Right ventricle myocardium superior (tissue), 1 donor: Measurements from ENCODE around the gene WIPF2. TPM values are rescaled to one million over a fixed set of nuclear protein-coding genes. Genes with fewer than 3 reads are reported as not detected.
"Not testable (repeated sequence)": the region's sequence is repeated elsewhere in the genome, so short reads cannot be mapped to it uniquely, and the experiment has no call there.

Source experiments
- ATAC-seq: fragments of 200-7000 bp; cut with Tn5 transposase; one replicate; pipeline ENCODE4 v1.9.1; 2020; ENCODE audit warnings: mild to moderate bottlenecking; ENCODE audit not compliant: poor library complexity
- DNase-seq: peaks from one replicate; pipeline ENCODE4 v3.0.0-alpha.2; 2020
- intact Hi-C: fragments of 100-400 bp; cut with DNase I; formaldehyde crosslinking; loops from one replicate; pipeline ENCODE4 v1.11.2; 2022
- total RNA-seq: library from RNA; stranded (reverse); fragmentation: NEBNext Ultra II Directional; extraction: Animal tissue kit (Norgen Biotek cat#: 25700); gene quantifications from one replicate; pipeline ENCODE4 v1.2.1, GENCODE V29; 2021
- donor health status: DM: no; HTN: yes; CAD: no; lungs with severe emphysema.

WIPF2 gene
- total RNA-seq, 1 donor from 2014 or later, result 11.8 TPM

DNA sequence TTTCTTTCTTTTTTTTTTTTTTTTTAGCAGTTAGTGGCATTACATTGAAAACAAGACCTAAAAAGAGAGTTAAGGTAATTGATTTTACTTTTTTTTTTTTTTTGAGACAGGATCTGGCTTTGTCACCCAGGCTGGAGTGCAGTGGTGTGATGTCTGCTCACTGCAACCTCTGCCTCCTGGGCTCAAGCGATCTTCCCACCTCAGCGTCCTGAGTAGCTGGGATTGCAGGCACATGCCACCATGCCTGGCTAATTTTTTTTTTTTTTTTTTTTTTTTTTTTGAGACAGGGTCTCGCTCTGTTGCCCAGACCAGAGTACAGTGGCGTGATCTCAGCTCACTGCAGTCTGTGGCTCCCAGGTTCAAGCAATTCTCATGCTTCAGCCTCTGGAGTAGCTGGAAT lies 12.8 kb downstream of the WIPF2 start:
- not testable (repeated sequence) for ATAC-seq, DNase-seq

DNA sequence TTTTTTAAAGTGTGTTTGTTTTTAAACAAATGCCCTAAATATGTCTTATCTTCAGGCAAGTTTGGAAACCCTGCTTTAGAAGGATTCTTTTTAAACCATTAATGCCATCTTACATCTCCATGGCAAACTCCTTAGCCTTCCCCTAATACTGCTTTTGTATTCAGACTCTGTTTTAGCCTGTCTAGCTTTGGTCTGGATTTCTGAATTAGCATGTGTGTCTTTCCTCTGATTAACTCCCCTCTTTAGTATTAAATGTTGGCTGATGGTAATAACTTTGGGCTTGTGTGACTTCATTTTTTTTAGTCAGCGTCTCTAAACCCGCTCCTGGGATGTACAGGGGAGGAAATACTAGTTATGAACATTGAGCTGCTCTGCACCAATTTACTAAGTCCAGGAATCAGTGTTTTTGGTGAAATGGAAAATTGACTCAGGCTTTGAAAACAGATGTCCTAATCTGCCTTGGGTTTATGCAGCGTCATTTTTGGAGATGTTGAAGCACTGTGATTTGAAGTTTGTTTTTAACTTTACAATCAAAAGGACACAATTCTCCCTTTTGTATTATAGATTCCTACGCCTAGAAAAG lies 22.2 kb downstream of the WIPF2 start:
- no peak for ATAC-seq
- no peak for DNase-seq
- intact Hi-C loops, result no loop called here

More for the DNA sequence above, 12.8 kb downstream of the WIPF2 start:
- intact Hi-C loops, result not testable (repeated sequence)

DNA sequence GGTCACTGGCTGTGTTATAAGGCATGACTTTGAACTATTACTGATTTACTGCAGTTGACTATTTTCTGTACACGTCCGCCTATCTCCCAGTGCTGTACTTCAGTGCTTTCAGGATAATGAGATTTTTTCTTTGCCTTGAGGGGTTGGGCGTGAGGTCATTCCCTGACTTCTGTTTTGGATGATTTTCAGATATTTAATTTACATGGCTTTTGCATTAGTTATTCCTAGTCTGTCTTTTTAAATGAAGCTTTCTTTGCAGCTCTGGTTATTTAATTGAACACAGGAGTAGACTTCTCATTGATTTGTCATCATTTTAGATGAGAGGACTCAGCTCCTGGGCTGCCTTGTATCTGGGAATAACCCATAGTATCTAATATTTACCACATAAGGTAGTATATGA lies 23.7 kb downstream of the WIPF2 start:
- no peak for ATAC-seq

DNA sequence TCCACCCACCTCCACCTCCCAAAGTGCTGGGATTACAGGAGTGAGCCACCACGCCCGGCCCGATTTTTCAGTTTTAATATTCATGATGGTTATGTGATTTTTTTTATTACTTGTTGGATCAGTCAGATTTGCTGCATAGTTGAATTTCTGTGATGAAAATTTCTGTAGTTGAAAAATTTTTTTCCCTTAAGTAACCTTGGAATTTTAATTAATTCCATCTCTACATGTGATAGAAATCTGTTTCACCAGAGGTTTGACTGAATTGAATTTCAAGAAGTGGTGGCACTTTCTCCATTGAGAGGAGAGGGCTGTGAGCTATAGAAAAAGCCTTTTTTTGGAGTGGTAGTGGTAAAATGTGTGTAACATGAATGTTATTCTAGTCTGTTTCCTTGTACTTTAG lies 24.7 kb downstream of the WIPF2 start:
- no peak for ATAC-seq
- intact Hi-C loops, result no loop called here

More for the DNA sequence above, 23.7 kb downstream of the WIPF2 start:
- DNase-seq, result no peak
- intact Hi-C loops, result no loop called here

DNA sequence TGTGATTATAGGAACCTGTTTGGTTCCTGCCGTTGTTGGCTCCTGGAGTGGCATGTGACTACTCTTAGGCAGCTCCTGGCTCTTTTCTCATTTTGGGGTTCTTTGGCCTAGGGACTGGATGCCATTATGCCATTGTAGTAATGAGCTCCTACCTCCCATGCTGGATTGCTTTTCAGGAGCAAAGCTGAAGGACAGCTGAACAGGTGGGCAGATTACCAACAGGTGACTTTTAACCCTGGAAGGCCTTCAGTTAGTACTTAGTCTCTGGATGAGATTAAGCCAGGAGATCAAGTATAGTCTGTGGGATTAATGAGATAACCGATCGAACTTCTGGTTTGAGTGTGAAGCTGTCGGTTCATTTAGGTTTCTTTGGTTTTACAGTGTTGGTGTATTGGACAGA lies 25.2 kb downstream of the WIPF2 start:
- intact Hi-C loops, result no loop called here
- ATAC-seq (no peak), DNase-seq (no peak)

More for the DNA sequence above, 24.7 kb downstream of the WIPF2 start:
- DNase-seq, result no peak

DNA sequence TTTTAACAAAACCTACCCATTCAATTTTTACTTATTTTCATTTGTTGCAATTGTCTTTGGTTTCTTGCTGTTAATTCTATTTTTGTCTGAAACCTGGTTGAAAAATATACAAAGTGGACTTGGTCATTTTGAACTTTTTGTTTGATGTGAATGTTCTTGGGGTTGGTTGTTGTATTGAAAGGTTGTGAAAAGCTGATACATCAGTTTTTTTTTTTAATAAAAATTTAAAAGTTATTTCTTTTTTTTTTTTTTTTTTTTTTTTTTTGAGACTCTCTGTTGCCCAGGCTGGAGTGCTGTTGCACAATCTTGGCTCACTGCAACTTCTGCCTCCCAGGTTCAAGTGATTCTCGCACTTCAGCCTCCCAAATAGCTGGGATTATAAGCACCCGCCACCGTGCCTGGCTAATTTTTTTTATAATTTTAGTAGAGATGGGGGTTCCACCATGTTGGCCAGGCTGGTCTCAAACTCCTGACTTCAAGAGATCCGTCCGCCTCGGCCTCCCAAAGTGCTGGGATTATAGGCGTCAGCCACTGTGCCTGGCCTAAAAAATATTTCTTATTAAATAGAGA lies 28.9 kb downstream of the WIPF2 start:
- peak; percentile 54 for ATAC-seq
- no peak for DNase-seq
- intact Hi-C loops, result no loop called here

DNA sequence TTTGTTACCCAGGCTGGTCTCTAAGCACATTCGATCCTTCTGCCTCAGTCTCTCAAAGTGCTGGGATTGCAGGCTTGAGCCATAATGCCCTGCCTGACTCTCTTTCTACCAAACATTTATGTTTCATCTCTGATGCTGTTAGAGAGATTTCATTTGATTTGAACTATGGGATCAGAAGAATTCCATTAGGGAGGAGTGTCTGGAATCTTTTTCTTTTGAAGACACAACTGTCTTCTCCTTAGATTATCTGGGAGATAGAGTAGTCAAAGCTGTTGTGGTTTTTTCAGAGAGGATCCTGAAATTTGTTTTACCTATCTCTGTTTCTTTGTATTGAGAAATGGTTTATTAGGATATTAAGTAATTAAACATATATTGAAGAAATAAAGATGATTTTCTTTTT lies 29.4 kb downstream of the WIPF2 start:
- ATAC-seq (no peak), DNase-seq (no peak)
- intact Hi-C loops, result no loop called here

DNA sequence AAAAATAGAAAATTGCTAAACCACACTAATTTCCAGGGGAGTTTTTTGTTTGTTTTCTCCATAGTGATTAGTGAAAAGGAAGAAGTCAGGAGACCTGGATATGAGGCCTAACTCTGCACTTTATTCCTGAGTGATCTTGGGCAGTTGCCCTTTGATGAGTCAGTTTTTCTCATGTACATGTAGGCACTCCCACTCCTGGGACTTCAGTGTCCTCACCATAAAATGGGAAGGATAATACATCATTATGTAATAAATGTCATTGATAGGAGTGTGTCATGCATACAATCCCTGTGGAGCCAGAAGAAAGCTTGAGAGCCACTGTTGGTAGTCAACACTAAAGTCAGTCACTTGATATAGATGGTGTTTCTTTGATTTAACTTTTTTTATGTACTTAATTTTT lies 32.5 kb downstream of the WIPF2 start:
- intact Hi-C loops, result no loop called here
- DNase-seq, result no peak
- ATAC-seq, result peak; percentile 71

DNA sequence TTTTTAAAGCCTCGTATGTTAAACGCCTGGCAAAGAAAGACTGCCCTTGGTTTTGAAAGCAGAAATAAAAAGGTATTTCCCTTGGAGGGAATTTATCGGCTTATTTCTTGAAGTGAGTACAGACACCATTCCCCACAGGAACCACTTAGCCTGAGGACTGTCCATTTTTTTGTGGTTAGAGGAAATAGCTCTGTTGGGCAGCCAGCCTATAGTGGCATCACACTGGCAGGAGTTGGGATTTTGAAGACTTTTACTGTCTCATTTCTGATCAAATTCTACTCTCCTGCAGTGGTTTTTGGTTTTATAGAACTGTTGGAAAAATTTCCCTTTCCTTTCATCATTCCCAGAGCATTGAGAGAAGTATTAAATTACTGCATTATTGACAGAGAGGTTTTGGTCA lies 34.5 kb downstream of the WIPF2 start:
- no peak for ATAC-seq
- DNase-seq, result no peak
- intact Hi-C loops, result no loop called here

DNA sequence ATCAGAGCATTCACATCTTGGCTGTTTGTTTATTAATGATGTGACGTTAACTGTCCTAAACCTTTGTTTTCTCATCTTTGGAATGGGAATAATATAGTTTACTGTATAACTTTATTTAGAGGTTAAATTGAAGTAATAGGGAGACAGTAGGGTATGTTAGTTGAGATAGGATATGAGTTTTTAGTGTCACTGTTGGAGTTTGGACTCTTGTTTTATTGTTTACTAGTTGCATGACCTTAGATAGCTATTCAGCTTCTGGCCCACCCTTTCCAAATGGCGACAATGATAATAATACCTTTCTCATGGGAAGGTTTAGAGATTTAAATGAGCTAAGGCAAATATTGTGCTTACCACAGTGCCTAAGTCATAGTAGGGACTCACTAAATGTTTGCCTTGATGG lies 40.4 kb downstream of the WIPF2 start:
- intact Hi-C loops, result no loop called here
- no peak for ATAC-seq
- DNase-seq, result no peak

DNA sequence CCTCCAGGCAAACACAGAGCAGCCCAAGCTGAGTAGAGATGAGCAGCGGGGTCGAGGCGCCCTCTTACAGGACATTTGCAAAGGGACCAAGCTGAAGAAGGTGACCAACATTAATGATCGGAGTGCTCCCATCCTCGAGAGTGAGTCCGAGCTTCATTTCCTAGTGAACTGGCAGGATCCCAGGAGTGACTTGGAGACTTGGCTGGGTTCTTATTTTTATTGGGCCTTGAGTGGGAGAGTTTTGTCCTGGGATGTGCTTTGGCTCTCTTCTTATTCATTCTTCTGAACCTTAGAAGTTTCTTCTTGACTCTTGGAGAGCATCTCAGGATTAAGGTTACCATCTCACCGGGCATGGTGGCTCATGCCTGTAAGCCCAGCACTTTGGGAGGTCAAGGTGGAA lies 41.4 kb downstream of the WIPF2 start:
- intact Hi-C loops, result no loop called here
- no peak for ATAC-seq
- DNase-seq, result no peak

DNA sequence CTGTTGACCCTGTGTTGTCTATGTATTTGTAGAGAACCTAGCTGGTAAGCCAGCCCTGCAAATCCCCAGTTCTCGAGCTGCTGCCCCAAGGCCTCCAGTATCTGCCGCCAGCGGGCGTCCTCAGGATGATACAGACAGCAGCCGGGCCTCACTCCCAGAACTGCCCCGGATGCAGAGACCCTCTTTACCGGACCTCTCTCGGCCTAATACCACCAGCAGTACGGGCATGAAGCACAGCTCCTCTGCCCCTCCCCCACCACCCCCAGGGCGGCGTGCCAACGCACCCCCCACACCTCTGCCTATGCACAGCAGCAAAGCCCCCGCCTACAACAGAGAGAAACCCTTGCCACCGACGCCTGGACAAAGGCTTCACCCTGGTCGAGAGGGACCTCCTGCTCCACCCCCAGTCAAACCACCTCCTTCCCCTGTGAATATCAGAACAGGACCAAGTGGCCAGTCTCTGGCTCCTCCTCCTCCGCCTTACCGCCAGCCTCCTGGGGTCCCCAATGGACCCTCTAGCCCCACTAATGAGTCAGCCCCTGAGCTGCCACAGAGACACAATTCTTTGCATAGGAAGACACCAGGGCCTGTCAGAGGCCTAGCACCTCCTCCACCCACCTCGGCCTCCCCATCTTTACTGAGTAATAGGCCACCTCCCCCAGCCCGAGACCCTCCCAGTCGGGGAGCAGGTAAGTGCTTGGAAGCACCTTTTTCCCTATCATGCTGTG lies 45.5 kb downstream of the WIPF2 start:
- intact Hi-C loops, result no loop called here
- no peak for DNase-seq
- no peak for ATAC-seq

DNA sequence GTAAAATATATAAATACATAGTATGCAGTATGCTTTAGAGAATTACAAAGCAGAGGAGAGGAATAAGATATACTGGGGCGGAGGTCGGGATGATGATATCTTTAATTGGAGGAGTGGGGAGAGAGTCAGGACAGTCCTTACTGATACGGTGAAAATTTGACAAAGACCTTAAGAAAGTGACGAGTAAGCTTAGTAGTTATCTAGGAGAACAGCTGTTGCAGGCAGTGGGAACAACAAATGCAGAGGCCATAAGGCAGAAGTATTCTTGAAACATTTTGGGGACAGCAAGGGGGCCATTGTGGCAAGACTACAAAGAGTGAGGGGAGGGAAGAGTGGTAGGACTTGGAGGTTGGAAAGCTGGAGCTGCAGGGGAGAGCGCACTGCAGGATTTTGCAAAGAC lies 46.2 kb downstream of the WIPF2 start:
- DNase-seq (no peak), ATAC-seq (no peak)
- intact Hi-C loops, result no loop called here

DNA sequence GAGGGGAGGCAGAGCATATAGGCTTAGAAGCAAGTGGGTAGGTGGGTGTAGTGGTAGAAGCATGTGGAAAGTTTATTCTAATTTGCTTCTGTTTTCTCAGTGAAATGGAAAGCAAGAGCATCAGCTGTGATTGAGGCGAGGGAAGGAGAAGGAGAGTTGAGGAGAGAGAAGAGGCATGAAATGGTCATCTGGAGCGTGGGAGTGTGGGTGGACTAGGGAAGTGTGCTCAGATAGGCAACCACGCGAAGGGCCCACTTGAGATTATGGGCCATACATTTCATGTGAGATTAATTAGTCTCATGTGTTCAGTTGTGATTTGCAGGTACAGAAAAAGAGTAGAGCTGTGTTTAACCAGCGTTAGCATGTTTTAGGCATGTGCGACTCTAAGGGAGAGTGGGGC lies 47.8 kb downstream of the WIPF2 start:
- intact Hi-C loops, result no loop called here
- no peak for ATAC-seq

DNA sequence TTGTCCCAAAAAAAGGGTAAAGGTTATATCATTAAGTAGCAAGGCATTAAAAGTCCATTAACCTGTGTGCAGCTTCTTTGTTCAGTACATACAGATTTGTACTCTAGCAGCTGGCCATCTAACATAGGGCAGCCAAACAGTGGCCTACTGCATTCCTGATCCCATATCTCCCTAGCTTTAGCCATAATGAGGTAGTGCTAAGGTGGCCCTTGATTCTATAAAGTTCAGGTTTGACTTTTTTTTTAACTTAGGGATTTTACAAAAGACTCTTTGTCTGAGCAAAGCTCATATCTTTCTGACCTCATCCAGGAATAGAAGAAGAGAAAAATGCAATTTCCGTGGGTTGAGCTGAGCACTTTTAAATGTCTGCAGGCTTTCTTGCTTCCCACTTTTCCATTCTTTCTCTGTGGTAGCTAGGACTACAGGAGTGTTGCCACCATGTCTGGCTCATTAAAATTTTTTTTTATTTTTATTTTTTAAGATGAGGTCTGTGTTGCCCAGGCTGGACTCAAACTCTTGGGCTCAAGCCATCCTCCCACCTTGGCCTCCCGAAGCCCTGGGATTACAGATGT lies 49.1 kb downstream of the WIPF2 start:
- DNase-seq (no peak), ATAC-seq (no peak)
- intact Hi-C loops, result no loop called here

More for the DNA sequence above, 47.8 kb downstream of the WIPF2 start:
- DNase-seq, result no peak

DNA sequence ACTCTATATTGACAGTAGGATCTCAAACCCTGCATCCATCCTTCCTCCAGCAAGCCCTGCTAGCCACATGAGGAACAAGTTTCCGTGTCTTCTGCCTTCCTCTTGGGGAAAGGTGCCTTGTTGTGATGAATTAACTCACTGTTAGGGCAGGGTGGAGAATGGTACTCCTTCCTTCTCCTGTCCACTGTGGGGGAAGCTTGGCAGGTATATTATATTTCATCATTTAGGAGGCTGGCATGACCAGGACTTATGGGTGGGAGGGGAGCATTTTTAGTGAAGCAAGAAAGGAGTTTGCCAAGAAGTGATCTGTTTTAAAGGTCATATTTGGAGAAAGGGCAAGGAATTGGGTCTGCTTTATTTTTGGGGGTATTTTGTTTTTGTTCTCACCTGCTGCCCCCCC lies 59.3 kb downstream of the WIPF2 start:
- DNase-seq (no peak), ATAC-seq (no peak)
- intact Hi-C loops, result no loop called here

DNA sequence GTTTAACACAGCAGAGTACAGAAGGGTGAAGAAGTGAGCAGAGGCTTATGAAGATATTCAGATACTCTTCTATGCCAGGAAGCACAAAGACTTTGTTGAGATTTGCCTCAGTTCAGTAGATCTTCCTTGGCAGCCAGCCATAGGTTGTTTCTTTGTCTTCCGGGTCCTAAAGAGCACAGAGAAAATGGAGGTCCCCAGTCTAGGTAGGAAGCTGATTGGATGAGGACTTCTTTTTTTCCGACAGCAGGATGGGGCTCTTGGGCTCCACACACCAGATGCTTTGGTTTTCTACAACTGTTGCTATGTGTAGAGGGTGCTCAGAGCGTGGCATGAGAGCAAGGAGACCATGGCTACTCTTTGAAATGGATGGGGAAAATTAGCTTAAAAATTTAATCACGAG lies 60.3 kb downstream of the WIPF2 start:
- intact Hi-C loops, result no loop called here
- DNase-seq (no peak), ATAC-seq (no peak)

DNA sequence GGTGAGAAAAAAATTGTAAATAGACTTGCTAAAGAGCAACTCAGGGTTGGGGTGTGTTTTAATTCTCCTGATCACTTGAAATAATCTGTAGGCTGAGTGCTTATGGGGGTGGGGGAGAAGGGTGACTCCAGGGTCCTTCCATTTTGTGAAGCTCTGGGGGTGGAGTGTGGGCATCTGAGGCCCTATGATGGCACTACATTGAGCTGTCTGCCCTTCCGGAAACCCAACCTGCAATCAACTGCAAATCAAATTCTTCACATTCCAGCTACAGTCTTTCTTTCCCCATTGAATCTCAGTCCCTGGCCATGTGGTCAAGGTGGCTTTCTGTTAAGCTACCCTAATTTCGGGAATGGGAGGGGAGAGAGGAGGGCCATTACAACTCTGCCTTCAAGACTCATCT lies 62.6 kb downstream of the WIPF2 start:
- no peak for ATAC-seq
- intact Hi-C loops, result no loop called here

DNA sequence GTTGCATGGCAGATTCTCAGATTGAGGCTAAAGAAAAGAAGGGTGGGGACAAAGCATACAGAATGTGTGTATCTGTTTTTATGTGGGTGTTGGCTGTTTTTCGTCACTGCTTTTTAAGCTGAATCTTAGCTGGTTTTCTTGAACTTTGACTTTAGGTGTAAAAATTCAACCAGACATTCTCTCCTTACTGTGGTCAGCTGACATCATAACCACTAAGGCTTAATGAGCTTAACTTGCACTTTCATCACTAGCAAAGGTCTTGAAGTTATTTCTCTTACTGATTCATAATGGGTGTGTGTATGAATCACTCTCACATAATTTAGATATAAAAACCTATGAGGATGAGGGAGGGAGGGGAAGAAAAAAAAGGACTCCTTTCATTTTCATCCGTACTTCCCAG lies 64.6 kb downstream of the WIPF2 start:
- ATAC-seq (no peak), DNase-seq (no peak)
- intact Hi-C loops, result no loop called here

More for the DNA sequence above, 62.6 kb downstream of the WIPF2 start:
- no peak for DNase-seq

DNA sequence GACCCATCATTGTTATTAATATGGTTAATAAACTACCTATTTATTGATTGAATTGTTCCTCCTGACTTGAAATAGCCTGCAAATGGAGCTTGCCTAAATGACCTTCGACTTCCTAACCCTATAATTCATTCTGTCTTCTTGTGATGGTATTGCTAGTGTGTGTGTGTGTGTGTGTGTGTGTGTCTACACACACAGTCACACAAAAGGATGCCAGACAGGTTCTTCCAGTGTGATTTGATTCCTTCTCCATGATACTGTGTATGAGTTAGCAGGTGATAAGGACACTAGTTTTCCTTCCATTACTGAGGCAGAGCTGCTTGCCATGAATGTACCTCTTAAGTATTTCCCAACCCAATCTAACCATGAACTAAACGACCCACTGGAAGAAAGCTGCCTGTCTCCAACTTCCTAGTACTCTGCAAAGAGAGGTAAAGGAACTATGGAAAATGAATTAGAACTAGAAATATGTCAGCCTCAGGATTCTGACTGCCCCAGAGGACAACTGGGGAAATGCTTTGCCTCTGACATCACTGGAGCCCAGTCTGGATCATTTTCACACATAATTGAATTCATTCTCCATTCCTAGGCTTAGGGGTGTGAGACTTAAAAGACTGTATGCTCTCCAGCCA lies 65.1 kb downstream of the WIPF2 start:
- DNase-seq (no peak), ATAC-seq (no peak)
- intact Hi-C loops, result no loop called here
